ENCODE measurements around the gene ZDHHC14.

- TF ChIP-seq CTCF (IDR thresholded peaks at IDR 0.05) = no peak
- no peak for TF ChIP-seq POLR2AphosphoS5 (IDR thresholded peaks at IDR 0.05)
- no peak for TF ChIP-seq POLR2A (IDR thresholded peaks at IDR 0.05)
Observed at GRCh38 chr6:157530724-157531168, 149.8 kb downstream of the ZDHHC14 start.

Measured in prostate gland (tissue), 2 donors.